DMS153 treated with DMSO at 0.1 percent for 48 hours (cell line): ENCODE data around the gene DHRS13.
"Not testable (repeated sequence)": the region's sequence is repeated elsewhere in the genome, so short reads cannot be mapped to it uniquely, and the experiment has no call there.

ENCODE experiments used
- DNase-seq: peaks from one replicate; lab custom pipeline; 2025; ENCODE audit not compliant: unreplicated experiment; lab: John Stamatoyannopoulos, UW

Gene DHRS13

DNA sequence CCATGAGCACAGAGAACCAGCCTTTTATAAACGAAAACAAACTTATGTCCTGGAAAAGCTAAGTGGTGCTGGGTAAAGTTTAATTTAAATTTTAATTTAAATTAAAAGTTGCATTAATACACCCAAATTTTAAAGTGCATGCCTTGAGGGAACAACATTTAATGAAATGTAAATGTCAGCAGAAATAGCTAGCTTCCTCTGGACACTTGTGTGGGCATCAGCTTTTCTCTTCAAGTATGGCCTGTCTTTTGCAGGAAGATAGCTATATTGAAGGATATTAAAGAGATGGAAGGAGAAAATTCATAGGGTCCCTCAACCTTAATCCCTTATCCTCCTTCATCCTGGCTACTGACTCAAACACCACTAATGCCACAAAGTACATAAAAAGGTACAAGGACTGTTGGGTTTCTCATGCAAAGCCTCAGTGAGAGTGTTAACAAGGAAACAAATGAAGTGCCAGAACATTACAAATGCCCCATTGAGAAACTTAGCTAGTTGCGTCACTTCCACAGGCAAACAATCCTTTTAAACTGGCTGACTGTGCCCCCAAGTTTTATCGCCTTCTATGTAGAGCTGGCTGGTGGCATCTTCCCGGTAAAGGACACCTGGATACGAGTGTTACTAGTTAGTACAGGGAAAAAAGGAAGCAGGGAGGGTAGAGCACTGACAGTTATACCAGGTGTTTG is 34.3 kb upstream of the DHRS13 start:
- DNase-seq, result no peak

DNA sequence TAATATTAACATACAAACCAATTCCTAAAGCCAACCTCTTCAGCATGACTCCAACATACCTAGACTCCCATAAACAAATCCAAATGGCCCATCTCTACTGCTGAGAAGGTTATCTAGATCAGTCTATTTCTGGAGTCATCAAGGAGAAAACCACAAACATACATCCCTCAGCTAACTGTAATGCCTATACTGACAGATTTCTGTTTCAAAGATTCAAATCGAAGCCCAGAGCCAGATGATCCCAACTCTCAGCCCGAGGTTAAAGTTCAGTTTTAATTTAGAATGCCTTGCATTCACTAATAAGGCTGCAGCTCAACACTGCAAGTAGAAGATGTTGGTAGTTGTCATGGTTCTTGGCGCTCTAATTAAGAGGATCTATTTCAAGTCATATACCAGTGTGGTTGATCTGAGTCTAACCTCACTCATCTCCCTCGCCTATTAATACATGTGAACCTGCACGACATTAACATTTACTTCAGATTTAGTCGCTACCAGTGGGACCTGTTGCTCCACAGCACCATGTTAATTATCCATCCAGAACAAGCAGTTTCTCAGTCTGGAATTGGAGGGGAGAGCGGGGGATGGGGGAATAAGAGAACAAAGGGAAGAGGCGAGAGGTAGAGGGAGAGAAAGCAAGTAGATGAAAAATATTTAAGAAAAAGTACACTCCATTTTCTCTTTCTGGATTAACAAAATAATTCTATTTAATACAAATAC is 33.0 kb upstream of the DHRS13 start:
- no peak for DNase-seq

DNA sequence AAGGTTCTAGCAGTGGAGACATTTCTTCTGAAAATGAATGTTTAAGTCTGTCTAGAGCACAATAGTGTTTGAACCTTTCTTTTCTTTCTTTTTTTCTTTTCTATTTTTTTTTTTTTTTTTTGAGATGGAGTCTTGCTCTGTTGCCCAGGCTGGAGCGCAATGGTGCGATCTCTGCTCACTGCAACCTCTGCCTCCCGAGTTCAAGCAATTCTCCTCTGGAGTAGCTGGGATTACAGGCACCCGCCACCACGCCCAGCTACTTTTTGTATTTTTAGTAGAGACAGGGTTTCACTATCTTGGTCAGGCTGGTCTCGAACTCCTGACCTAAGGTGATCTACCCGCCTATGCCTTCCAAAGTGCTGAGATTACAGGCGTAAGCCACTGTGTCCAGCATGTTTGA is 31.6 kb upstream of the DHRS13 start:
- DNase-seq, result not testable (repeated sequence)

DNA sequence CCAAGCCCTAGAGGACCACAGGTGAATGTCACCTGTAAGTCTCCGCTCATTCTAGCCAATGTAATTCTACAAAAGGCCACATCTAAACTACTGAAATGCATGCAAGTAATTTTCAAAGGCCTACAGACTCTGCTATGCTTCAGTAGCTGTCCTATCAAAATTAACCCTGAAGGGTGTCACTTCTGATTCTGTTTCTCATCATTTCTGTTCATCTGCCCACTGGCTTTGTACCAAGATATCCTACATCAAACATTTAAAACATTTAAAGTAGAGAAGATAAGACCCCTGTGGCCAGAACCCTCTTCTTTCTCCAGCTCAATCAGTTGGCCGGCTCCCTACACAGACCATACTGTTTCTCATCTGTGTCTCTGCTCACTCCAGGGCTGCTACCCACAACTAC is 26.9 kb upstream of the DHRS13 start:
- no peak for DNase-seq

DNA sequence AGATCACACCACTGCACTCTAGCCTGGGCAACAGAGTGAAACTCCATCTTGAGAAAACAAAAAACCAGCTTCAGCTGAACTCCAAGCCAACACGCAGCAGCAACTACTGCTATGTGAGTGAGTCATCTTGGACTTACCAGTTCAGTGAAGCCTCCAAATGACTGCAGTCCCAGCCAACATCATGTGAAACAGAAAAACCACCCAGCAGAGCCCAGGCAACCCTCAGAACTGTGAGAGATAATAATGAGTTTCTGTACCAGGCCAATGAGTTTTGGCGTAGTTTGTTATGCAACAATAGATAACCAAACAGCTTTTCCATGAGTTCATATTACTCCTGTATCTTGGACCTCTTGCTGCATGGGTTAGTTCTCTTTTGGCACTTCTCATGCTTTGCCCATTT is 25.2 kb upstream of the DHRS13 start:
- no peak for DNase-seq

DNA sequence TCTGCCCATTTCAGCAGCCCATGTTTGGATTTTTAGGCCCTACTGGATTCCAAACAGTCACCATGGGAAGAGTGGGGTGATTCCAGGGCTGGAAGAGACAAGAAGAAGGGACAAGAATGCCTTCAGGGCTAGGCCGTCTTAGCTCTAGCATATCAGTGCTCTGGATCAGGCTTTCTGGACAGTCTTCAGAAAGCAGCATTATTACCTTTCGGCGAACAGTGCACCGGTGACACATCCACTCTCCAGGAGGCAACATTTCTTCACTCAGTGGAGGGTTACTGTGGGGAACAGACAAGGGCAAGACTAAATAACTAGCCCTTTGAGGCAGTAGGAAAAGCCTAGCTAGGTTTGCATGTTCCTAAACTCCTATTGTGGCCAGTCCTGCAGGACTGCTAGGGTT is 23.9 kb upstream of the DHRS13 start:
- no peak for DNase-seq

DNA sequence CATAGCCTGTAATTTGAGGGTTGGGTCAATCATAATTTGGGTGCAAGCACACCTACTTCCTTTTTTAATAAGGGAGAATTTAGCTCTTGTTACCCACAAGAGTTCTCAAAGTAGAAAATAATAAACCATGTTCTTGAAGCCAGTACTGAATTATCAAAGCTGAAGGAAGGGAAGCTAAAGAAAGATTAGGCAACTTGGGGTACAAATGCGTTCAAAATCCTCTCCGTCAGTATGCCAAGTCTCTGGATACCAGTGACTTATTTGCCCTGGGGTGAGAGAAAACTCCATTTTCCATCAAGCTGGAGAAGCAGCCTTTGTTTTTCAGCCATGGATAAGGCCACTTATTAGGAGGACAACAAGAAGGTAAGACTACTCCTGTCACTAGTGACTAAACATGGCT is 23.5 kb upstream of the DHRS13 start:
- no peak for DNase-seq

DNA sequence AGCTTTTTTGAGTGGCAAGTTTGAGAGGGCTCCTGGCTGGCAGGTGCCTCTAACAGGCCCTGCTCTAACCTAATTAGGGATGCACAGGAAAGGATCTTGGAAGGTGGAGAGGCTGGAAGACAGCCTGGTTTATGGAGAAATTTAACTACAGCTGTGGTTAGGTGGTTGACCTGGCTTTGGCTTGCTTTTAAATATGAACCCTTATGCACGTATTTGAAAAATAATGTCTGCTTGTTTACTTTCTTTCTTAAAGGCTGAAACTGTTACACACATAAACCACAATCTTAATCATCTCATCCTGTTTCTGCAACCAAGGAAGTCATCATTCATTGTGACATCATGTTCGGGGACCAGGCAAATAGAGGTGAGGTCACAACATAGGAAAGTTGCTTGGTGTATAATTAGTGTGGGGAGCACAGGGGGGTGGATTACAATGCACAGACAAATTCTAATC is 23.1 kb upstream of the DHRS13 start:
- DNase-seq, result no peak

DNA sequence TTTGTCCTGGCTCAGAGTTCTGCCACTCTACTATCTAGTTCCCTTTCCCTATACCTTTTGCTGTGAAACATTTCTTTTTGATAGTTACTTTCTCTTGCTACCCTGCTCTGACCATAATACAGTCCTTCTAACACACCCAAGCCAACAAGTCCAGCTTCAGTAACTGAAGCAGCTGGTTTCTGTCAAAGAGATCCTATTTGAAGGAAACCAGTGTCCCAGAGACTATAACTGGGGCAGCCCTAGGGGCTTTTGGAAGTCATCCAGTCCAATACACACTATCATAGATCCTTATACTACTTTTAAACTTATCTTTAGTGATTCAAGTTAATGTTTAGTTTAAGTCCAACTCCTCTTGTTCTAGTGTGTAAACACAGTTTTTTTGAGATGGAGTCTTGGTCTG is 17.3 kb upstream of the DHRS13 start:
- no peak for DNase-seq

DNA sequence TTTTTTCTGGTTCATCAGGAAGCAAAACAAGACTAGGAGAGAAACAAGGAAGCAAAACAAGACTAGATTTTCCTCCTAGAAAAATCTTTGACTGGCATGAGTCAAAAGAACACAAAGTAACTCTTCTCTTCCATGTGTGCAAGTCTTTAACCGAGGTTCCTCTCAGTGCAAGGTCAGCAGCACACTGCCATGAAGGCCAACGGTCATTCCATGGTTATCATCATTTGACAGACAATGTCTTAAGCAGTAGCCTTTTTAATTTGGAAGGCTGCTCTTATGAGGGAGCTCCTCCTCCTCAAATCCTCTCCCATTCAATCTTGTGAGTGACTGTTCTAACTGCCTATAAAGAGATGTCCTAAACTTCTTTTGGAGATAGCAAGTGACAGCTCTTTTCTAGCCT is 15.4 kb upstream of the DHRS13 start:
- no peak for DNase-seq

DNA sequence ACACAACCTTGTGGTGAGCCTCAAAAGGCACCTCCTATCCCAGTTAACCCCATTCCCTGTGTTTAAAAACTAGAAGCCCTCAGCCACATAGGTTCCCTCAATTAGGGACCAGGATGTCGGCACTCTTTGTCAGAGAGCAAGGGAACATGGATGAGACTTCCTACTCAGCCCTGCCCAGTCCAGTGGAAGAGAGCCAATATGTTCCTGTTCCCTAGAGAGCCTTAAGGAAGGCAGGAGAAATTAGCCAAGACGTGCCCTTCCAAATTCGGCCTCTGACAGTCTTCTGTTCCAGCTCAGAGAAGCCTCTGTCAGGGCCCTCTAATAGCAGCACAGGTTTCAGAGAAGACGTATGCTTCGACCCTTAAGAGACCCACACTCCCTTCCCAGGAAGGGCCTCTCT is 14.6 kb upstream of the DHRS13 start:
- no peak for DNase-seq

DNA sequence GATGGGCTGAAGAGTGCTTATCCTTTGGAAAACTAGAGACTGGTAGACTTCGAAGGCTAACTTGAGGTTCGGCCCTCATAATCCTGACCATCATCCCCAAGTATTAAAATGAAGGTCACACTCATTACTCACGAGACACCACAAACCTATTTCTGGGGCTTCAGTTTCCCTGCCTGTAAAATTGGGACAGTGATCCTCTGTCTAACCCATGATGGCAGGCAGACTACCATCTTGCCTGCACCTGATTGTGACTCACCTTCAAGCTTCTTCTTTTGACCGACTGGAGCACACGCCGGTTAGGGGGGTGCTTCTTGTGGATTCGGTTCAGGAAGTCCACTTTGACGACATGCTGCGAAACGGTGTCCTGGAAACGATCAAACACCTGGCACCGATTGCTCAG is 14.2 kb upstream of the DHRS13 start:
- no peak for DNase-seq

DNA sequence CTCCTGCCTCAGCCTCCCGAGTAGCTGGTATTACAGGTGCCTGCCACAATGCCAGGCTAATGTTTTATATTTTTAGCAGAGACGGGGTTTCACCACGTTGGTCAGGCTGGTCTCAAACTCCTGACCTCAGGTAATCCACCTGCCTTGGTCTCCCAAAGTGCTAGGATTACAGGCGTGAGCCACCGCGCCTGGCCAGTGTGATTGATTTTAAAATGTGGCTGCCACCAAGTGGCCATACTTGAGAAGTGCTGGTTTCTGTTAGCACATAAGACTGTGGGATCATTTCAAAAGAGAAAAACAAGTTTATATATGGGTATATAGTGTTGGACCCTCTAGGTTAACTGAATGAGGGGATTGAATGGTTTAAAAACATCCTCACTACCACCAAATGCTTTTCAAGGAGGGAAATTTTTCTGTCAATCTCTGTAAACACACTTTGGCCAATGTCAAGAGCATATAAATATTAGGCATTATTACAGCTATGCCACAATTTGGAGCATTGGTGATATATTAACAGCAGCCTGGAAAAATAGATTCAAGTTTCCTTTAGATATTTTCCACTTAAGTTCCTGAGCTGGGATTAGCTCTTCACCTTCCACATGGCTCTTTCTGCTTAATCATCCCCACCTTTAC is 13.5 kb upstream of the DHRS13 start:
- no peak for DNase-seq

DNA sequence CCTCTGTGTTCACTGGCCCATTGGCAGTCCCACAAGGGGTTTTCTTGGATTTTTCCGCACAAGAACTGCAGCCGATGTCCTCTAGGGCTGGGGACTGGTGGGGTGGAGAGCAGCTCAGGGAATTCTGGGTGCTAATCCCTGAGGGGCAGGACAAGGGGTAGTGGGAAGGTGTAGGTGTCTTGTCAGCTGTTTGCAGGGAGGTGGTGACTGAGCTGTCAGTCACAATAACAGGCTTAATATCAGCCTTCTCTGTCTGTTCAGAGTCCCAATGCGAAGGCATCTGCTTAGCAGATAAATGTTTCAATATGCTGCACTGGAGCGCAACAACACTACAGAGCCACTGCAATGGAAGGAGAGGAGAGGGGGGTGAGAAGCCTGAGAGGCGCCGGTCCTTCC is 10.1 kb upstream of the DHRS13 start:
- DNase-seq, result no peak

DNA sequence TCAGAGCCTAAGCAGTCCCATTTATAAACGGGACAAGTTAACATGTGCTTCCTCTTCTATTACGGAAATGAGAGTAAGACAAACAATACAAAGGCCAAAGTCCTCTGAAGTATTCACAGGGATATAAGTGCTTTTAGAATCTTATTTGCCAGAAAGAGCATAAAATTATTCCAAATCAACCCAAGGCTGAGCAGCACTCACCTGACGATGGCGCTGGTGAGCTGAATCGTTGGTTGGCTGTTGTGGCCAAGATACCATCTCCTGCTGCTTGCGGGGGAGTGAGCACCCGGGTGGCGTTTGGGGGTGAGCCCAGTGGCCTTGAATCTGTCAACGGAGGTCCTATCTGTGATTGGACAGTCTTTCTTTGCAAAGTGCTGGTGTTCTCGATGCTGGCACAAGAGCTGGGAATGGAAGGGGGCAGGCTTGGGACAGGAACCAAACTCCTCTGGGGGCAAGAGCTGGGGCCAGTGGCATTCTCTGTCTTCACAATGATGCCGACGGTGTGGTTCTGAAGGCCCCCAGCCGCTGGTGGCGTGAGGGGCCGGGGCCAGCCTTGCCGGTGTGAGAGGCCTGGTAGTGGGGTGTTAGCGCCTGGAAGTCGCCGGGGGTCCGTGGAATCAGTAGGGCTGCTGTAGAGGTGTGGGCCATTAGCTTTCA is 9.5 kb upstream of the DHRS13 start:
- no peak for DNase-seq

DNA sequence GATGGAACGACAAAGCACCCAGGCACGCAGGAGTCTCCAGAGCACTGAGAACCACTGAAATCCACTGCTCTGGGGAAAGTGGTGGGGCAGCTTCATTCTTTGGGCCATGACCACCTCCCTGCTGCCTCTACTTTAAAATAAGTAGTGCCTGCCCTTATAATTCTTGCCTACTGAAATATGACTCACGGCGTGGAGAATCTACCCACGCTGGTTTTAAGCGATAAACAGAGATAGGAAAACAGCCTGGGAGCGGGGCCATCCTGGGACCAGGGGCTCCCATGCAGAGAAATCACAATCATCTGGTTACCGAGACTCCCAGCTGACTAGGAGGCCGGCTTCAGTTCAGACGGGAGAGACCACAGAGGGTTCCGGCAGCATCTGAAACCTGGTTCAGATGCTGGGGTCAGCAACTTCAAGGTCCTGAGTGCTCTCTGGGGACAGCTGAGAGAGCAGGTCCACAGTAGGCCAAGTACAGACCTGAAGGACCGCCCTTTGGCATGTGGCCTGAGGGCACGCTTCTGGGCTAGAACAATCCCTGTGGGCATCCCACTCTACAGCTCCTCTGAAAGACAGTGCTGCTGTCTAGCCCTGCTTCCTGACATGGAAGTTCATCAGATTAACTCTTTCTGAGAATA is 8.6 kb upstream of the DHRS13 start:
- DNase-seq, result no peak

DNA sequence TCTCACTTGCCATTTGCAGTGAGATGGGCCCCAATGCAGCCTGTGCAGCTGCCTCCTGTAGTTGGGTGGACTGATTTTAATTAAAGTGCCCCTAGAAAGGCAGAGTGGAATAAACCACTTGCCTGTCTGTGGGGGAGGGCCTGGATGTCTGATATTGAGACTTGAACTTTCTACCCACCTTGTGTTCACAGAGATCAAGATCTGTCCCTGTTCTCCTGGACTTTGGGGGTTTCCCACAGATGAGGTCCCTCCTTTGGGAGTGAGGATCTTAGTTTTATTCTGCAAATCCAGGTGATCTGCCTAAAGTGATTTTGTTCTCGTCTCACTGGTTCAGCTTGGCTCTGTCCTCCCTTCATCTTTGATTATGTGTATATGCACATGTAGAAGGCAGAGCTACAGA is 7.7 kb upstream of the DHRS13 start:
- DNase-seq, result no peak

DNA sequence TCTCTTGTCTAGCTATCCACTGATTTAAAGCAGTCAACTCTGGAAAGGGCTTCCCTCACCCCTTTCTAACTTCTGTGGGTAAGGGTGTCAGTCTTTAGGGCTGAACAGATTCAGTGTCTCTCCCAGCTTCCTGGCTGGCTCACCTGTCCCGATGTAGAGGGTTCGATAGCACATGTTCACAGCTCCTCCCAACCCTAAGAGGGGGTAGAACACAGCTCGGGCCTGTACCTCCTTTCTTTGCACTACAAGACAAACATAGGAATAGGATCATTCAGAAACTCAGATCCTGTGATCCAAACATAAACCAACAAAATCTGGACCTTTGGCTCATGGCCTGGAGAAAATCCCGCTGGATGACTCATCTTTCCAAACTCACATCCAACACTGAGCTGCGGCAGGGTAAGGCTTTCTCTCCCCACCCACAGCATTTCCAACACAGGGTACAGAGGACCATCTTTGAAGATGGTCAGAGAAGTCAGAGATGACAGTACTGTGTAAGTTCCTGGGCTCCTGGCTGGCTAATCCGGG is 5.8 kb upstream of the DHRS13 start:
- no peak for DNase-seq

DNA sequence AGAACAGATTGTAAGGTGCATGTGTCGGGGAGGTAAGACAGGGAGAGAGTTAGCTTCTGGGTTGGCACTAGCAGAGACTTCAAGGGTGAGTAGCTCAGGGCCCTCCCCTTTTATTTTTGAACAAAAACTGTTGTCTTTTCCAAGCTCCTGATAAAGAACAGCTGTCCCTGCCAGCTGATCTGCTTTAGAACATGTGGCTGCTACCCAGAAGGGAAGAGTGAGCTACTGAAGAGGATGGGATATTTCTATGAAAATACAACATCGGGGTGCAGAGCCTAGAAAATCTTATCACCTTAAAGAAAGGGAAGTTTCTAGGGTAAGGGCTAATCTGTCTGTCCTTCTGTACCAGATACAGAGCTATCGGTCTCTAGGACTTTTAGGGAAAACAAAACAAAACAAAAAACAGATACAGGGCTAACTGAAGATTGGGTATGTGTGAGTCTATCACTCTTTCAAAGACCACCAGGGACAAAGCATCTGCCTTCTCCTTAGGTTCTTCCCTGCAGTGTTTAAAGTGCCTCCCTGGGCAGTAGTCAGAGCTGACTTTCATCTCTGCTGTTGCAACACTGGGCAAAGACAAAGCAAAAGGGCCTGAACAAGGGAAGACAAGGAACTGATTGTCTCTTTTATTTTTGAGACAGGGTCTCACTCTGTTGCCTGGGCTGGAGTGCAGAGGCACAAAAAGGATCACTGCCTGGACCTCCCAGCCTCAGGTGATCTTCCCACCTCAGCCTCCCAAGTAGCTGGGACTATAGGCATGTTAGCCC is 5.0 kb upstream of the DHRS13 start:
- no peak for DNase-seq

DNA sequence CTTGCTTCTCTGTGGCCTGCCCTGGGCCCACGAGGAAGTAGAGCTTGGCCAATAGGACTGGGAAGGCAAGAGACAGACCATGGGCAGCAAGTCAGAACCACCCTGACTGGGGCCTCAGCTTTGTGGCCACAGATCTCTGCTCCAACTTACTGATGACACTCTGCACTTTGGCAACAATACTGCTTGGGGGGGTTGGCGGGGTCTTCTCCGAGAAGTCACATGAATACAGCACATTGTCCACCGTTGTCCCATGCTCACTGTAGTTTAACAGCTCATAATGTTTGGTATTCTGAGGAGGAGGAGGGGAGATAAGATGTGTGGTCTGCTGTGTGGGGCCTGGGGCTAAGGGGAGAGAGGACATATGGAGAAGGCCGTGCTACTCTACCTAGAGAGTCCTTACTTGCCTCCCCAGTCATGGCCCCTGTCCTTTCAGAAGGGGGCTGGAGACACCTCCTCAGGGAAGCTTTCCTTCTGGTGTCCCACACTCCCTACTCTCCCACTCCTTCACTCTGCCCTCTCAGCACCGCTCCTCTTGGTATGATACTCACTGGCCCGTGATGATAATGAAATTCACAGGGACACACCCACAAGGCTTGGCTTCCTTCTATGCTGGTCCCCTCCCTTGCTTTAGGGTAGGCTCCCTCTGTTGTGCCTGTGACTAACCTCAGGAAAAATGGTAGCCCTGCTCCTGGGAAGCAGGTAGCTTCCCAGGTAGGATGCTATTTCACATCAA is 4.0 kb upstream of the DHRS13 start:
- no peak for DNase-seq
